GM19238 (cell line): ENCODE data around the gene MTMR8.

ENCODE experiments used
- DNase-seq: peaks from one replicate; pipeline ENCODE4 v3.0.0; 2011; ENCODE audit warnings: low spot score; ENCODE audit not compliant: insufficient read length

The MTMR8 gene

DNA sequence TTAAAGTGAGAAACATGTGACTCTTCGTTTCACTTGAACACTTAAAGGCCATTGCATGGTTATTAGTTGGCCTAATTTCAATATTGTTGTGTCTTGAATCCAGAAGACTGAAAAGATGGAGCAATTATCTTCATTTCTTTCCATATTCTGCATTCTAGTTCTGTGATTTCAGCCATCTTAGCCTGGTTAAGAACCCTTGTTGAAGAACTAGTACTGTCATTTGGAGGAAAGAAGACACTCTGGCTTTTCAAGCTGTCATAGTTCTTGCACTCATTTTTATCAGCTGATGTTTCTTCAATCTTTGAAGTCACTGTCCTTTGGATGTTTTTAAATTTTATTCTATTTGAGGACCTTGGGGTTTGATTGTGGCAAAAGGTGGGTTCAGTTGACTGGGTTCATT is 81.6 kb downstream of the MTMR8 start:
- no peak for DNase-seq

DNA sequence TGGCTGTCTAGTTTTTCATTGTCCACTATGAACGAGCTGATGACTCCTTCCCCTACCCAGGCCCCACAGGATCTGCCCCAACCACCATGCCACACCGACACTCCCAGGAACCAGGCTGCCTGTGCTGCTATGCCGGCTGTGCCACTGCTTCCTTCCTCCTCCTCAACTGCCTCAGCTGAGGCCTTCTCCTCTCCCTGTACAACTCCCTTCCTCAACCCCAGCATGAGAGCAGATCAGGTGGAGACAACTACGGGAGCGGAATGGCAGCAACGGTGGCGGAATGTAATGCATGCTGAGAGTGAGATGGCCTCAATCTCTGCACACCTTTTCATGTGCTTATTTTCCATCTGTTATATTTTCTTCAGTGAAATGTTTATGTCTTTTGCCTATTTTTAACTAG is 88.5 kb downstream of the MTMR8 start:
- no peak for DNase-seq

DNA sequence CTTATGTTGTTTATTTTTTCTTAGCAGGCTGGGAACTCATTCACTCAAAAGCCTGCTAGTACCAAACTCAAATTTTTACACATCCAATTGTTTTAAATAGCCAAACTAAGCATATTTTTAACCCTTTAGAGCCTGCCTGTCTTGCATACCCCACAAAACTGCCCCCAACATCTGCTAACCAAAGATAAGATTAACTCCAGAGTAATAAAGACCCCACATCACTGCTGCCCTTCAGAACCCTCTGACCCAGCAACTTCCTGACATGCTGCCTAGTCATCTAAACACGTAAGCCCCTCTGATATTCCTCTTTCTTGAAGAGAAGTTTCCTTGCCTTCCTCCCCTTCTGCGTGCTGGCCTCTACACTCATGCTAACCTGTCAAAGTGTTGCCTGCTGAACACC is 104.1 kb downstream of the MTMR8 start:
- no peak for DNase-seq

DNA sequence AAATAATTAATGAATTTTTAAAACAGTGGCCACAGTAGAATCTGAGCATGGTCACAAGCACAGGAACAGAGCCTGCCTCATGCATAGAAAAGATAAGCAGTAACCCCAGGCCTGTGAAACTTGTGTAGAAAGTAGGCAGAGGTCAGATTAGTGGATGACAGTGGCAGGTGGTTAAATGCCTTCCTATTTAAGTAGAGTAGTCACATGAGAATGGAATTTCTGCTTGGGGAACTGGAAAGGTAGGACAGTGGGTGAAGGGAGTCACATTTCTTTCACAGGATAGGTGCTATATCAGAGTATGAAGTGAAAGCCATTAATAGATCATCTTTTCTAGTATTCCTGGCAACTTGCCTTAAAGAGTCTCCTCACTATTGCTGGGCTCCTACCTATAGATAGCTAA is 130.0 kb downstream of the MTMR8 start:
- no peak for DNase-seq

DNA sequence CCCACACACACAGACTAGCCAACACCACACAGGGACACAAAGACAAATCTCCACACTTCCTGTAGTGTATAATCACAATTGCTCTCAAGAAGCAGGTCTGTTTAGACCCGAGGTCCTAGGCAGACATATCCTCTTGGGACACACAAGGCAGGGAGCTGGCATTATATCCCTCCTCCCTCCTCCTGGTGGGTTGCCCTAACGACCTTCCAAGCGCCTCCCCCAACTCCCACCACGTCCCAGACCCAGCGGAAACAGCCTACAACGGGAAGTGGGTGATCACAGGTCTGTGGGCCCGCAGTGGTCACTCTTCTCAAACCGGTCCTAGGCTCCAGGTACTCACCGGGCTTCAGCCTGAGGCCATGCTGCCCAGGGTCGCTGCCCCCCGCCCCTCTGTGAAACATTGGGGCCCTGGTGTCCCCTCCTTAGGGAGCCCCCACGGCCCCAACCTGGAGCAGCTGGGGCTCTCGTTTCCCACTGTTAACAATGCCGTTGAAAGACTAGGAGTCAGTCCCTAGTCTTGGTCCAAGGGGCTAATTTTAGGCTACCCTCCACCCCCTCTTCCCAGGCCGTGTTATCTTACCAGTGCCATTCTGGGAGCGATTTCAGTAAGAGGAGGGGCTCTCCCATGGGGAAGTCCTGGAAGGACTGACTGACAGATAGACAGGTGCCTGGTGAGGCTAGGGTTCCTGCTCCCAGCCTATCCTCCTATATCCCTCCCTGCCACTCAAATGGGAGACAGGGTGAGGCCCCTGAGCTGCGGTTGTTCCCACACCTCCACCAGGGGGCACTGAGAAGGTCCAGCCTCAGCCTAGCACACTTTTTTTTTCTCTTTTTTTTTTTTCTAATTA is 164.9 kb downstream of the MTMR8 start, which contains the start of gene ASB12:
TSS of gene ASB12 (minus strand) at position 485 of the 848 bp plus-strand sequence. CDS start 4,957 bp downstream, outside the sequence.
- DNase-seq = no peak

DNA sequence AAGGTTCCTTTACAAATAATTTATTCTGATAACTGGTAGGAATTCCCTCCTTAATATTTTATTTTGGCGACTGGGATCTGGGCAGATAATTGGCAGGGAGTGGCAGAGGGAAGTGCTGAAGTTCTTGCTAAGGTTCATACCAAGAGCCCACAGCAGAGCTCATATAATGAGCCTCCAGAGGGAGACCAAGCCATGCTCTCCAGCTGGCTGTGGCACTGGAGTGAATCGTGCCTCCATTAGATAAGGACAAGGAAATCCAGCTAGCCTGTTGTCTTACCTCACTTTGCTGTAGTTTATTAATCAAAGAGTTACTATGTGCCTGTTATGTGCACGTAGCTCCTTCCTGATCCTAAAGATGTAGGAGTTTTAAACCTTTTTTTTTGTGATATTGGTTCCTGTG is 166.1 kb downstream of the MTMR8 start:
- no peak for DNase-seq
